Stimulated activated CD4-positive, alpha-beta T cell treated with anti-CD3 and anti-CD28 coated beads, Interleukin-1b, Interleukin-23, amount 100 ng/mL, for 48 hours (primary cell): ENCODE results near the gene OR6B3.
"Not testable (repeated sequence)": the region's sequence is repeated elsewhere in the genome, so short reads cannot be mapped to it uniquely, and the experiment has no call there.

ENCODE experiments used
- DNase-seq: peaks from one replicate; pipeline ENCODE4 v3.0.0-alpha.2; 2020

Gene OR6B3

DNA sequence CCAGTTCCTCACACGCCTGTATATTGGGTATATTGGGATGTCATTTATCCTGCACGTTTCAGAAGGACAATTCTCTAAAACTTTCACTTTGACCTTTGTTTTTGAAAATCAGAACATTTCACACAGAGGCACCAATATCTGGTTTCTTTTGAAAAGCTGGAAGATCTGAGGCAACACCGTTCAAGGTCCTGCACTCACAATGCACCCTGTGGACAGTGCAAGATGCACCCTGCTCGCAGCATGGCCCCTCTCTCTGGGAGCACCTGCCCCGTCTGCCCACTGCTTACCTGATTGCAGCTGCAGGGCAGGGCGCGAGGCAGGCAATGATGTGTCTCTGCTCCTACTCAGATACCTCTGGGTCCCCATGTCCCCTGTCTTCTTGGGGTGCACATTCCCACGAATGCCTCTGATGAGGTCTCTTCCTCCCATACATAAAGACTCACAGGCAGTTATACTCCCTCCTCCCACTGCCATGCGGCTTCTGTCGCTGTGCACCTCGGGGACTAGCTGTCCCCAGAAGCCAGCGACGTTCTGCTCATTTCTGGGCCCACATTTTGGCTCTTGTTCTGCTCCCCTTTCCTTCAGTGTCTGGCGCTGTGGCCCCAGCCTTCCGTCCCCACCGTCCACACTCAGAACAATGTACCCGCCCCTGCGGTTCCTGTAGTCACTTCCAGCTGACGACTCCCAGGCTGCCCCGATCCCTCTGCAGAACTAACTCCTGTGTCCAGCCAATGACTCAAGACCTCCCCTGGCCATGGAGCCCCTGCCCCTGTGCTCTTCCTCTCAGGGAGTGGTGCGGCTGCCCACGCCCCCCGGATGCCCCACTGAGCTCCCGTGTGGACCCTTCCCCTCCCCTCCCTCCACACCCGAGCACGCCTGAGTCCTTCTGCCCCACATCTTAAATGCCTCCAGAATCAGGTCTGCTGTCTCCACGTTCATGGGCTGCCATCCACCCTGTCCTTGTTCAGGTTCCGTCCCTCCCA, at the start of gene OR6B3:
OR6B3 (minus strand) TSS at position 349 of the 983 bp plus-strand sequence.
- DNase-seq: no peak

DNA sequence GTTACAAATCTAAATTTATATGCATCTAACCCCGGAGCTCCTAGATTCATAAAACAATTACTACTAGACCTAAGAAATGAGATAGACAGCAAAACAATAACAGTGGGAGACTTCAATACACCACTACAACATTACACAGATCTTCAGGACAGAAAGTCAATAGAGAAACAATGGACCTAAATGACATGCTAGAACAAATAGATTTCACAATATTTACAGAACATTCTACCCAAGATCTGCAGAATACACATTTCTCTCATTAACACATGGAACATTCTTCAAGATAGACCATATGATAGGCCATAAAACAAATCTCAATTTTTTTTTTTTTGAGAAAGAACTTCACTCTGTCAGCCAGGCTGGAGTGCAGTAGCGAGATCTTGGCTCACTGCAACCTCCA, 45.0 kb upstream of the OR6B3 start:
- DNase-seq: no peak

- DNase-seq: no peak
Measured at GRCh38 chr2:240095556-240096523, 42.5 kb upstream of the OR6B3 start.

DNA sequence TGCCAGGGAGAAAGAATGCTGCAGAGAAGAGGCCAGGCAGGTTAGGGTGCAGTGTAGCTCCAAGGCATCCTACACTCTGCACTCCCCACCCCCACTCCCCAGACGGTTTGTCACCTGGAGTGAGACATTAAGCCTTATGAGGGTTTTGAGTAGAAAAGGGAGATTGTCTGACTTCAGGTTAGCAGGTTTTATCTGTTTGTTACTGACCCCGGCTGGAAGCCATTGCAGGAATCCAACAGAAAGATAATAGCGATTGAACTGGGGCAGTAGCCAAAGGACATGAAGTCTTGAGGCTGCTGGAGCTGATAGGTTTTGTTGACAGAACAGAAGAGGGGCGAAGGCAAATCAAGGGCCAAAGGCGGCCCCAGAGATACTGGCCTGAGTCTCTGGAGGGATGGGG, 36.0 kb upstream of the OR6B3 start:
- no peak for DNase-seq

GRCh38 chr2:240086563-240086962, 33.2 kb upstream of the OR6B3 start:
- DNase-seq: no peak

GRCh38 chr2:240078631-240079030, 25.3 kb upstream of the OR6B3 start:
- no peak for DNase-seq

- DNase-seq: no peak
Measured at GRCh38 chr2:240077442-240077841, 24.1 kb upstream of the OR6B3 start.

DNA sequence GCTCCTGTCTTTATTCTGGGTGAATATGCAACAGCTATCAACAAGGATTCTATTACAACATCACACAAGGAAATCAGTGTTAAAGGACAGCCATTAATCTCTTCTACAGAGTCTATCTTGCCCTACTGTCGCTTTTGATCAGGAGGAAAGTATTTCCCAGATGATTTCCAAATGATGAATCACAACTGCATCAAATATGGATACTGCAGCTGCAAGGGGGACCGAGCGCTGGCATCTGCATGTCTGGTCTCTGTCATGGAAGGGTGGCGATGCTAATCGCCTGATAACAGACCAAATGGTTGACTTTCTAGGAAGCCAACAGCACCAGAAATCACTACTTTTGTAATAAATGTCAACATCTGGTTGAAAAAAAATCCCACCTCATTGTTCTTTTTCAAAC, 21.2 kb upstream of the OR6B3 start:
- DNase-seq: no peak

DNA sequence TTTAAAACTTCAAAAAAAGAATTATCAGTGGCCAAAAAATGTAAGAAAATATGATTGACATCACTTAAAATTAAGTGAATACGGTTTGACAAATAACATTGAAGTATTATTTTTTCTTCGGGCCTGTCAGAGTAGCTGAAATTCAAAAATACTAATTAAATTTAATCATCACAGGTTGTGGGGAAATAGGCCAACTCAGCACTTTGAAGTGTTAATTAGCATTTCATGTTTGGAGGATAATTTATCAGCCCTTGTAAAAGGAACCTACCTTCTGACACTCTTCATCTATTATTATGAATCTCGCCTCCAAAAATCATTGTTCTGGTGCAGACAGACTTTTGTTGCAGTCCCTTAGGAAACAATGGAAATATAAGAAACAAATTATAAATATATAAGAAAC, 17.6 kb upstream of the OR6B3 start:
- DNase-seq: no peak

DNA sequence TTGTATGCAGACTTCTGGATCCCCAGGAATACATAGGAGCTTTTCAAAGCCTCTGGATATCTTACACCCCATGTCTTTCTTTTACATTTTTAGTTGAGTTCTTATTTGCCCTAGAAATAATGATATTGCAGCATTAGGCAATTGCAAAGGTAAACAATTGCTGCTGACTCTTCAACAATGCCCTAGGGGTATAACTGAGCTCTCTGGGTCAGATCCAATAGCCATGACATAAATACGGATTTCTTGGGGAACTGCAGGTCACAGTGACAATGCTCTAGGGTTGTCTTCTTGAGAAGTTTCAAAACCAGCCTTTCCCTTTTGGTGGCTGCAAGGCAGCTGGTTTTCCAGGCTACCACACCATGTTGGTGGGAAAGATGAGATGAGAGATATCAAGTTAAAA, 16.5 kb upstream of the OR6B3 start:
- DNase-seq: no peak

DNA sequence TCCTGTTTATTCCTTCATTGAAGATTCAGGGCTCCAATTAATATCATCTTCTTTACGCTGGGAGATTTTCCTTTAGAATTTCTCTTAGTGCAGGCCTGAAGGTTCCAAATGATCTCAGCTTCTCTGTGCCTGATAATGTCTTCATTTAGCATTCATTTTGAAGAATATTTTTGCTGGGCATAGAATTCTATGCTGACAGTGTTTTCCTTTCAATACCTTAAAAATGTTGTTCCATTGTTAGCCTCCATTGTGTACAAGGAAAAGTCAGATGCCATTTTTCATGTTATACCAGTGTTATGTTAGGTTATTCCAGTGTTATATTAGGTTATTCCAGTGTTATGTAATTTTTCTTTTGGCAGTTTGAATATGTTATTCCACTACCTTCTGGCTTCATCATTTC, 14.9 kb upstream of the OR6B3 start:
- no peak for DNase-seq

DNA sequence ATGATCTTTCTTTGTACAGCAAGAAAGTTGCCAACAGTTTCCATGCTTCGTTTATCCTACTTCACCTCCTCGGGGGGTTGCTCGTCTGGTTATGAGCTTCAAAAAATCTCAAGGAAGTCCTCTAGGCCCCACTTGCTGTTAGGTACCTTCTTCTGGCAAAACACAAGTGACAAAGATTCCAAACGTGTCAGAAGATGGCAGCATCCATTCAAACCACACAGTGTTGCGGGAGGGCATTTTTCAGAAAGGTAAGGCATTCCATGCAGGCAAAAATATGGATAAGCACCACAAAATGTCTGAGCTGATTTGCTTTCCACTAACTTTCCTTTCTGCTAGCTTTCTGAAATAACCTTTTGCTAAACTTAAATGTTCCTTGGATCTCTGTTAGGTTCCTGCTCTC, 13.2 kb upstream of the OR6B3 start:
- DNase-seq: no peak

GRCh38 chr2:240064898-240065297, 11.6 kb upstream of the OR6B3 start:
- DNase-seq: no peak

GRCh38 chr2:240060977-240061591, 7.8 kb upstream of the OR6B3 start:
- peak; percentile 28 for DNase-seq

DNA sequence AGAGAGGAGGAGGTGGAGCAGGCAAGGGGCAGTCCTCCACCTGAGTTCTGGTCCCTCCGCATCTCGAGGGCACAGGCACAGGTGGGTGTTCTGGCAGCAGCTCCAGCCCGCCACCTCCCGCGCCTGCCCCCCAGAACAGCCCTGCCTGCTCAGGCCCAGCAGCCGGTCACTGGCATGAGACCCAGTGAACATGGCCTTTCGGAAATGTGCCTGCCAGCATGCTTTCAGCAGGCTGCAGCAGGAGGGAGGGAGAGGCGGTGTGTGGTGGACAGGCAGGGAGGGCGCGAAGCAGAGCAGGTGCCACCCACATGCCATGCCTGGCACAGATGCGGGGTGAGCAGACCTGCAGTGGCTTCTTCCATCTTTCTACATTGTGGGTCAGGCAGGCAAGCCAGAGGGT, 3.4 kb upstream of the OR6B3 start:
- DNase-seq: no peak

DNA sequence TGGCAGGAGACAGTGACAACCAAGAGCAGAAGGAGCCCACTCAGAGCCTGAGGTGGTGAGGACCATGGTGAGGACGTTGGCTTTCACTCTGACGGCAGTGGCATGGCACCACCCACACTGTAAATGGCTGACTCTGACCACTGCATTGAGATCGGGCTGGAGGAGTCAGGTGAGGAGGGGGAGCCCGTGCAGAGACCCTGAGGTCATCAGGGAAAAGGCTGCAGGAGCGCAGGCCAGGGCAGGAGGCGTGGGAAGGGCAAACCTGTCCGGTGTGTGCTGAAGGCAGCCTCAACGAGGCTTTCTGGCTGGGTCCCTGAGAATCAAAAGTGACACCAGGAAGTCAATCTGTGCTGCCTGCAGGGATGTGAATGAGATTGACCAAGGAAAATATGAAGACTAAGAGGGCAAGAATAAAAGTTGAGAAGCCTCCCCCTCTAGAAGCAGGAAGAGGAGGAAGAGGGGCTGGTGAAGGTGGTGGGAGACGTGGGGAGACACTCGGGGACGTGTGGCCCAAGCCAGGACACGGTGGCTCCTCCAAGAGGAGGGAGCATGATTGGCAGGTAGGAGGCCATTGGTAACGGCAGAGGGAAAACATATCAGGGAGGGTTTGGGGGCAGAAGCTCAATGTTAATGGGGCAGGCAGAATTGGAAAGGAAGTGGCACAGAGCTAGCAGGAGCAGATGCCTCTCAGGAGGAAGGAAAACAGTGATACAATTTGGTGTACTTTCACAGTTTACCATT, 2.0 kb upstream of the OR6B3 start:
- no peak for DNase-seq

DNA sequence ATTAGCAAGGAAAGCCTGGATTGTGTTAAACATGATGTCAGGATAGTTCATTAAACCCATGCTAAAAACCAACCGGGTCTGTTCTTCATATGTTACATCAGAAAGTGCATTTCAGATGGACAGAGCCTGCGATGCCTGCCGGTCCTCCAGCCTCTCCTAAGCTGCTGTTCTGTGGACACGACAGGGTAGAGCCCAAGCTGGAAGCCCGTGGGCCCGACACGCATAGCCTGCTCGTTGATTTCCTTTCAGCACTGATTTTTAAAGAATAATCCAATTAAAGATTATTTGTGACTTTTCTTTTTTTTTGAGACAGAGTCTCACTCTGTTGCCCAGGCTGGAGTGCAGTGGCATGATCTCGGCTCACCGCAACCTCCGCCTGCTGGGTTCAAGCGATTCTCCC, 797 bp downstream of the OR6B3 start:
- DNase-seq: no peak

DNA sequence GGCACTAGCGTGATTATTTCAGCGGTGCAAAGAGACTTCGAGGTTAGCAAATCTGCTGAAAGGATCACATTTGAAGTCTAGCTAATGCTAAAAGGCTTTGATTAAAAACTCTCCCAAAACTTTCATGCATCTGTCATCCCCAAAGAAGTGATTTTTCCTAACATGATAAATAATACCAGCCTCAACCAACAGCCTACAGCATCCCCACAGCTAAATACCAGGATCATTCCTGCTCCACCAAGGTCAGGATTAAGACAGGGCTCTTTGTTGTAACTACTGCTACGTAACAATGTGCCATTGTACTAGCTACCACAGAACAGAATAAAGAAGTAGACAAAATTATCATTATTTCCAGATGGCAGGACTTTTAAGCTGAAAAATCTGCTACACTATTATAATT, 1.6 kb downstream of the OR6B3 start:
- no peak for DNase-seq

DNA sequence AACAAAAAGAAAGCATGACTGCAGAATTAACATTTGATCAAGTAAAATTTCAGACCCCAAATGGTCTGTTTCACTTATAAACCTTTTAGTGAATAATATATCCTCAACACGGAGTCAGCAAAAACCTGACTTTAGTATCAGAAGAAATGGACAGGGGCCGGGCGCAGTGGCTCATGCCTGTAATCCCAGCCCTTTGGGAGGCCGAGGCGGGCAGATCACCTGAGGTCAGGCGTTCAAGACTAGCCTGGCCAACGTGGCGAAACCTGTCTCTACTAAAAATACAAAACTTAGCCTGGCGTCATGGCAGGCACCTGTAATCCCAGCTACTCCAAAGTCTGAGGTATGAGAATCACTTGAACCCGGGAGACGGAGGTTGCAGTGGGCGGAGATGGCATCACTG, 3.0 kb downstream of the OR6B3 start:
- DNase-seq: no peak

- DNase-seq: no peak
Measured at GRCh38 chr2:240048237-240048636, 5.1 kb downstream of the OR6B3 start.

DNA sequence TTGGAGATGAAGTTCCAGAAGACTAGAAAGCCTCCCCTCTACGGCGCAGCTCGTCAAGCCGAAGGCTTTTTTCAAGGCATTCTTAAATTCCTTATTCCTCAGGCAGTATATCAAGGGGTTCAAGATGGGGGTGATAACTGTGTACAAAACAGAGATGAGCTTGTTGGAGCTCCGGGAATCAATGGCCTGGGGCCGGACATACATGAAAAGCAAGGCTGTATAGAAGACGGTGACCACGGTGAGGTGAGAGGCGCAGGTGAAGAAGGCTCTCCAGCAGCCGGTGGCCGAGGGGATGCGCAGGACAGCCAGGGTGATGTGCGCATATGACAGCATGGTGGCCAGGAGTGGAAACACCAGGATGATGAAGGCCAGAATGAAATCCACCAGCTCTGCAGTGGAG, 8.2 kb downstream of the OR6B3 start:
- no peak for DNase-seq

DNA sequence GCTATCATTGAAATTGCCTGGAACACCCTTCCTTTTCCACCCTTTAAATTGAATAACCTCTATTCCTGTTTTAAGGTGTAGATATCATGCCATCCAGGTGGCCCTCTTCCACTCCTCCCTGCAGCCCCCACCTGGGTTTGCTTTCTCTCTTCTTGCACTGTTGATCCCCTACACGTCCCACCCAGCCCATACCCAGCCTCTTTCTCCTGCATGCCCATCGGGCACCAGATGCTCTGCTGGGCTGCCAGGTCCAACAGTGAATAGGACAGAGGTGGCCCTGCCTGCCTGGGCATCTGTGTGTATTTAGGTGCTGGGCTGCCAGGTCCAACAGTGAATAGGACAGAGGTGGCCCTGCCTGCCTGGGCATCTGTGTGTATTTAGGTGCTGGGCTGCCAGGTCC, 9.2 kb downstream of the OR6B3 start:
- not testable (repeated sequence) for DNase-seq
